NCI-H748 (cell line): ENCODE data around the gene PRKCQ.
"Not testable (repeated sequence)": the region's sequence is repeated elsewhere in the genome, so short reads cannot be mapped to it uniquely, and the experiment has no call there.

Experiments used
- DNase-seq: peaks from one replicate; lab custom pipeline; 2025; ENCODE audit not compliant: unreplicated experiment; lab: John Stamatoyannopoulos, UW

PRKCQ gene

DNA sequence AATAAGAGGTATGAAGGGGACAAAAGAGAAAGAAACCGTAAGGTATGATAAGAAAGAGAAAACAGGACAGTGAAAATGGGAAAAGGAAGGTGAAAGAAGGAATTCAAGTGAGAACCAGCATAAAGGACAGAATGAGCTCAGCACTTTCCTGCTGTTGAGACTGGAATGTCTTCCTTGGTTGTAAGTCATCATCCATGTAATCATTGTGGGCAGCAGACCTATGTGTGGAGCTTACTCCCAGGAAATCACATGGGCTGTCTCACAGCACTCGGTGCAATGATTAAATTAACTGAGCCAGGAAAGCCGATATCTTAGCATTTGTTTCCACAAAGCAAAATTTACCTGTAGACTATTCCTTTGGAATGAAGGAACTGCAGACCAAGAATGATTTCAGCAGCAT, 118.1 kb downstream of the PRKCQ start:
- DNase-seq = no peak

DNA sequence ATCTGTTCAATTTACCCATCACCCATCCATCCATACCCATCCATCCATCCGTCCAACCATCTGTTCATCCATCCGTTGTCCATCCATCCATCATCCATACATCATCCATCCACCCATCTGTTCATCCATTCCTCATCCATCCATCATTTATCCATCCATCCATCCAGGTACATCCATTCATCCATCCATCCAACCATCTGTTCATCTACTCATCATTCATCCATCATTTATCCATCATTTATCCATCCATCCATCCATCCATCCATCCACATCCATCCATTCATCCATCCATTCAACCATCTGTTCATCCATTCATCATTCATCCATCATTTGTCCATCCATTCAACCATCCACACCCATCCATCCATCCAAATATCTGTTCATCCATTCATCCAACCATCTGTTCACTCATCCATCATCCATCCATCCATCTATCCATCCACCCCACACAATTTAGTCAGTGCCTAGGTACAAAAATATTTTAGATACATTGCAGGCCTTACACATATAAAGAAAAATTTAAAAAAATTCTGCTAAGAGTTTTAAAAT, 119.1 kb downstream of the PRKCQ start:
- no peak for DNase-seq

DNA sequence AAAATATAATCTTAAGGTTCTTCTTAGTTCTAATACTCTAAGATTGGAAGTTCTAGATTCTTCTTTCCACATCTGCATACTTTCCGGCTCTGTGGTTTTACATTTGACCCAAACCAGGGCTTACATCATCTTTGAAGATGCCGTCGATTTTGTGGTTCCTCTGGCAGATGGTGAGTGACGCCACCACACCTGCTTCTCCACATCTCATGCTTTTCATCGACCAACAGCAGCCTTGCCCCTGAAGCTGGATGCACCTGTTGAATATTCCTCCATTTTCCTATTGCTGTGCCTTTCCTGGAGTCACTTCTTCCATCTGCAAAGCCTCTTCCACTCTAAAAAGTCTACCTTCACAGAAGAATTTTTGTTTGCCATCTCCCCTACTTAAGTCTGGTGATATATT, 121.3 kb downstream of the PRKCQ start:
- DNase-seq = no peak

DNA sequence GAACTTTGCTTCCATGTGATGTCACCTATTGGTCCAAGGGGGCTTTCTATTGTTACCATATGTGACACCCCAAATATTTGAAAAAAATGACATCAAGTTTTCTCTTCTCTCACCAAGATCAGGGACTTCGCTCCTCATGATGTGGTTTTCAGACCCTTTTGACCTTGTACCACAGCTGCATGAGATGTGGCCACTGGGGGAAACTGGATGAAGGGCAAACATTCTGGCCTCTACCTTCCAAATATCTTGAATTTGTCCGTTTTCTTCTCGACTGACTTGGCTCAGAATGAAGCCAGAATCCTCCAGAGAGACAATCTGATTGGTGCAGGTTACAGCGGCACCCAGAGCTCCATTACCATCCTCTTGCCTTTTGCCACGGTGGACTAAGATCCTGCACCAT, 122.7 kb downstream of the PRKCQ start:
- no peak for DNase-seq

DNA sequence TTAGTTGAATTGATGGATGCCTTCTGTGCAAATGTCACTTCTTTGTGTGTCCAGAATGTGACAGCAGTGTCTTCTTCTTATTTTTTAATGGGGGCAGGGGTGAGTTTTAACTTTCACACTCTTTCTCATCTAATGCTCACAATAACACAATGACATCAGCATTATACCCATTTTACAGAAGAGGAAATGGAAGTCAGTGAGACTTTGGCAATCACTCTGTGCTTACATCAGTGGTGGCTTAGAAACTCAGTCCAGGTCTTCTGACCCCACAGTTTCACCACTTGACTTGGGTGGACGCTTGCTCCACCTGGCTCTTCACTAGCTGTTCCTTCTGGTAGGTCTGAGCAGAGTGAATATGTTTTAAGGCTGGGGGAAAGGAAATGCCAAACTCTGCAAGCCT, 124.0 kb downstream of the PRKCQ start:
- no peak for DNase-seq

DNA sequence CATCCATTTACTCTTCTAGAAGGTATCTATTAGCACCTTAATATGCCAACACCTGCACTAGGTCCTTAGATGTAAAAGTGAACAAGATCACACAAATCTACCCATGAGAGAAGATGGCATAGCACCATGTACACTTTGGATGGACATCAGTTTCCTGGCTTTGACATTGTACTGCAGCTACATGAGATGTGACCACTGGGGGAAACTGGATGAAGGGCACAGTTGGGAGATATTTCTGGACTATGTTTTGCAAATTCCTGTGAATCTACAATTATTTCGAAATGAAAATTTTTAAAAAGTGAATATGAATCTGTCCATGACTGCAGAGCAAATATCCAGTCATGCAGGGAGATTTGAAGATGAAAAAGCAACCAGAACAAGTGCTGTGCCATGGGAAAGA, 124.5 kb downstream of the PRKCQ start:
- no peak for DNase-seq

DNA sequence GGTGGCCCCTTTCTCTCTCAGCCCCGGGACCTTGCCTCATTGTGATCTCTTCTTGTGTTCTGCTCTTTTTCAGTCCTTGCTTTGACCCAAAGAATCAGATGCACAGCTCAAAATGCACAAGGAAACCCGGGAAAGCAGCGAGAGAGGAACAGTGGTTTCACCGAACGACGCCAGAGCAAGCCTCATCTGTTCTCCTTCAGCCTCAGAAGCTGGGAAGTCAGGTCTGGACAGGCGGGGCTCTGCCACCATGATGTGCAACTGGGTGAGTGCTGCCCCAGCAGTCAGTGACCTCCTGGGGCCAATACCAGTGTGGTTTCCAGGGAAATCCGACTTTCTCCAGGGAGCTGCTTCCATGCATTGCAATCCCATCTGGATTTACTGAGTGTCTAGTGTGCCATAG, 133.4 kb downstream of the PRKCQ start:
- no peak for DNase-seq

DNA sequence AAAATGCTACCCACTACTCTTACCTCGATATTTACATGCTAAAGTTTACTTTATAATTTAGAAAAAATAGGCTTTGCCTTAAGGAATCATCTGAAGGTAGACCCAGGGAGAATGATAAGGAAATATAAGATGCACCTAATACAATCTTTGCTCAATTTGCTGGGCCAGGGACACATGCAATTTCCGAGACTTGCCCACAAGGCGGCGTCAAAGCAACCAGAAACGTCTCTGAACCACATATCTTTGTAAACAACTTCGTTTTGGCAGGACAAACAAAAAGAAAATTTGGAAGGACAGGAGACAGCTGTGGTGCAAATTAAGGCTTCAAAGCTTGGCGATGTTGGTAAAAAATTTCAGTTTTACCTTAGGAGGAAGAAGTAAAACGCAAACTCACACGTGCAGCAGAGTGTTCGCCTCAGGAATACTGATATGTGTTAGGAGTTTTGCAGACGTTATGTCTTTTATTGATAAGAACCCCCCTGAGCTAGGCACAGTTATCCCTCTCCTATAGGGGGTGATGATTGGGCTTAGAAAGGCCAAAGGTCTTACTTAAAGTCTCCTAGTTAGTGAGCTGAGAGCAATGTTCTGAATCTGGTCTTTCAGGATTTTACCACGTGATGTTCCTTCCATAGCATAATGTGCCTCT, 134.3 kb downstream of the PRKCQ start:
- DNase-seq = peak; percentile 4

DNA sequence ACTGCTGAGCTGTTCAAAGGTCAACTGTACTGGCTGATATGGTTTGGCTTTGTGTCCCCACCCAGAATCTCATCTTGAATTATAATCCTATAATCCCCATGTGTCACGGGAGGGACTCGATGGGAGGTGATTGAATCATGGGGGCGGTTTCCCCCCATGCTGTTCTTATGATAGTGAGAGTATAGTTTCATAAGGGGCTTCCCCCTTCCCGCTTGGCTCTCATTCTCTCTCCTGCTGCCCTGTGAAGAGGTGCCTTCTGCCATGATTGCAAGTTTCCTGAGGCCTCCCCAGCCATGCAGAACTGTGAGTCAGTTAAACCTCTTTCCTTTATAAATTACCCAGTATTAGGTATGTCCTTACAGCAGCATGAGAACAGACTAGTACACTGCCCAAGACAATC, 140.2 kb downstream of the PRKCQ start:
- not testable (repeated sequence) for DNase-seq

DNA sequence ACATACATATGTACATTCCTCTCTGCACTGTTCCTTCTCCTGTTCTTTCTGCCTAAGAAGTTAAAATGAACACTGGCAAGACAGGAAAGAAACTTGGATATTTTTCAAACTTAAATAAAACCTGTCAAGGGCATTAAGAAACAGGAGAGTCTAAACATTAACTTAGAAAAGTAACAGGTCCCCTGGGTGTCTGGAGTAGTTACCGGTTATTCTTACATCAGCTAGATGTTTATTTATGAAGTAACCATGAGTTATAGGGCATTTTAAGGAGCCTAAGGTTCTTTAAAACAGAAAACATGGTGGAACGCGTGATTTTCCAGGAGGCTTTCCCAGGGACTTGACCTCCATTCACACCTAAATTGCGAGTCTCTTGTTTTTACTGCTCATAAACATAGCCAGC, 148.2 kb downstream of the PRKCQ start:
- DNase-seq = no peak

DNA sequence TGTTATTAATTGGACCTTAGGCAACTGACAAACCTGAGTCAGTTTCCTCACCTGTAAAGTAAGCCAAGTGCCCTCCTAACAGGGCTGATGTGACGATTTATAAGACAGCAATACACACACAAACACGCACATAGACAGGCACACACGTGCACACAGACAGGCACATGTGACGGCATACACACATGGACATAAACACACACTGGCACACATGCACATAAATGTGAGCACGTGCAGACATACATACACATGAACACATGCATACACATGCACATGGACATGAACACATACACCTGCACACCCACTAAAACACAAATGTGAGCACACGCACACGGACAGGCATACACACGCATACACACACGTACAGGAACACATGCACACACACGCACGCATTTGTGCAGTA, 148.9 kb downstream of the PRKCQ start:
- DNase-seq = no peak

DNA sequence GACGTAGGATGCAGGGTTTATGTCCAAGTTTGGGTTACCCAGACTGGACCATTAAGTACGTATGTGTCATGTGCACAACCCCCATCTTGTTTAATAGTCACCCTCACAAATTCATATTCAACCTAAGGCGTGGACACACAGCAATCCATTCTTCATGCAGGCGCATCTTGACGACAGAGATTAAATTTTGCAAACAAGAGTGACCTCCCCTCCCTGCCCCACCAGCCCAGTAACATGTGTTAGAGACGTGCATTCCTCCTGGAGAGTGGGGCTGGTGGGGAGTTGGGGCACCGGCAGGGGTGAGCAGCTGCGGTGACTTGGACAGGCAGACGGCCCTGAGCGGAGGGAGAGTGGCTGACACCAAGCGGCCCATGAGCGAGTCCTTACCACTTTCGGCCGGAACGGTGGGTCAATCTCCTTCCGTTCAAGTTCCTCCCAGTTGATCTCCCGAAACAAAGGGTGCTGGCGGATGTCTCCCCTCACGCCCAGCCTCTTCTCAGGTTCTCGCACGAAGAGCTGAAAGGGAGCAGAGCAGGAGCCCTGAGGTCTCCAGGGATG, 149.6 kb downstream of the PRKCQ start:
- no peak for DNase-seq

DNA sequence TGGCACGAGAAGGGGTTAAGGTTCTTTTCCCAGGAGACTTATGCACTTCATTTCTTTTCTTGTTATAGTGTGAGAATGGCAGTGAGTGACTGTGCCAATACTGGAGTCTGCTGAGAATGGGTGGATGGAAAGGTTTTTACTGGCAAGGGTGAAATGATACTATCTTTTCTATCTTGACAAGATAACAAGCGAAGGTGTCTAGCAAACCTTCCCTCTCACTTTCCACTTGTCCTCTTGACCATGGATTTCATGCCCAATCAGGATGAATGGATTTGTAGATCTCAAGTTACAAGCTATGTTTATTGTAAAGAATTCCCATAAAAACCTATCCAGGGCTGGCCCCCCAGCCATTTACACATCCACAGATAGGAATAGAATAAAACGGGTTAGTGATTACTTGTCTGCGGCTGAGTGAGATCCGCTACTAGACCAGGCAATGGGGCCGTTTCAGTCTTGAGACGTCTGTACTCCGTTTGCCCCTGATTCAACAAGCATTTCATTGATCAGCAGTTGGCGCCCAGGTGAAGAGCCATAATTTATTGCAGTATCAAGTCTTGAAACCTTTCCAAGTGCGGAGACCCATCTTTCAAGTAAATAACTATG, 152.6 kb downstream of the PRKCQ start:
- no peak for DNase-seq

DNA sequence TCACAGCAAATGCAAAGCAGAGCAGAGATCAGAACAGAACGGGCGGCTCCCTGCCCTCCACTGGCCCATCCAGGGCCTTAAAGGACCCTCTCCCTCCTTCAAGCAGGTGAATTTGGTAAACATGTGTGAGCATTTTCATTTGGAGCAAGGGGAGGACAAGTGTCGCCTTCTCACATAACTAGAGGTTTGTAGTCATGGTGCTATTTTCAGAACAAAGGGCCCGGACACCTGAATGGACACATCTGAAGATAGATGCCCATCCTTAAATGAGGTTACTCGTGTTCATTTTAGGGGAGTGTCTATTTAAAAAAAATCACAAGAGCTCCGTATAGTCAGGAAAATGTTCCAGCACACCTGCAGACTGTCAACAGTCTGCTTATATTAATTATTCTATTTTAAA, 153.8 kb downstream of the PRKCQ start:
- DNase-seq = no peak

DNA sequence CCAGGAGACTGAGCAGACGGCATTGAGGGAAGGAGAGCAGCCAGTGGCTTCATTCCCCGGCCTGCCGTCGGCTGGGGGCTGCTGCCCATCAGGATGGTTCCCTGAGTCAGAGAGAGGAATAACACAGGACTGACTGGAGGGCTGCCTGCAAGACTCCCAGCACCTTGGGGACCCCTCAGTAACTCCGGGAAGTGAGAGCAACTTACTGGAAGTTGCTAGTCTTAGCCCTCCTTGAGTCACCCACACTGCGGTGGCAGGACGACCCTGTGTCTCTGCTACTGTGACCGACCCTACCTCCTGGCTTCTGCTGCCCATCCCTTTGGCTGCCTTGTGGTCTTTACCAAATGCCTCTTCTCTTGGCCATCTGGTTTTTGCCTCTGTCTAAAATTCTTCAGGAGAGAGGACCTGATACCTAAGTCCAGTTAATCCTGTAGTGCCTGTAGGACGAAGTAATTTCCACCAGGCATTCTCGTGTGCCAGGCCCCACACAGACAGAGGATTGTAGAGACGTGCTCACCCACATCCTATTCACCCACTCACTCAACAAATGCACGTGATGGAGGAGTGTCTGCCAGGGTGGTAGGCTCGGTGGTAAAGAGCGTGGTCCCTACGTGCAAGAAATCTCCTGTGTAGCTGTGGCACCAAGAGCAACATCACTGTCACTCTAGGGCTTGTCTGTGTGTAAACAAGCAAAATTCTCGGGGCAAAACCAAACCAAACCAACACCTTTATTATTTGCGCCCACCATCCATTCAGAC, 156.5 kb downstream of the PRKCQ start:
- no peak for DNase-seq

DNA sequence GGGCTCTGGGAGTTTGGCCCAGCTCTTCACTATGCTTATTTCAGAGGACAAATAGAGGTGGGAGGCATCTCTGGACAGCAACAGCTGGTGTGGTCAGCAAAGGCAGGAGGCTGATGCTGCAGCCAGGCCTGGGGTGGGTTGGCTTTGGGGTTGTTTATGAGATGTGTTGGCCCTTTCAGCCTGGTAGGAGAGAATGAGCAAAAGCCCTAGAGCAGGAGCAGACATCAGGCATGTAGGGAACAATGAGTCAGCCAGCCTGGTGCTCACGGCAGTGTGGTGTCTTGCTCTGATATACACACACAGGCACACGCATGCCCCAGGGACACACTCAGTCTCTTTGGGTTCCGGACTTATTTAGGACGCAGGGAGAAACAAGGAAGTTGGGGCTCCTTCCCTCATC, 157.1 kb downstream of the PRKCQ start:
- no peak for DNase-seq

DNA sequence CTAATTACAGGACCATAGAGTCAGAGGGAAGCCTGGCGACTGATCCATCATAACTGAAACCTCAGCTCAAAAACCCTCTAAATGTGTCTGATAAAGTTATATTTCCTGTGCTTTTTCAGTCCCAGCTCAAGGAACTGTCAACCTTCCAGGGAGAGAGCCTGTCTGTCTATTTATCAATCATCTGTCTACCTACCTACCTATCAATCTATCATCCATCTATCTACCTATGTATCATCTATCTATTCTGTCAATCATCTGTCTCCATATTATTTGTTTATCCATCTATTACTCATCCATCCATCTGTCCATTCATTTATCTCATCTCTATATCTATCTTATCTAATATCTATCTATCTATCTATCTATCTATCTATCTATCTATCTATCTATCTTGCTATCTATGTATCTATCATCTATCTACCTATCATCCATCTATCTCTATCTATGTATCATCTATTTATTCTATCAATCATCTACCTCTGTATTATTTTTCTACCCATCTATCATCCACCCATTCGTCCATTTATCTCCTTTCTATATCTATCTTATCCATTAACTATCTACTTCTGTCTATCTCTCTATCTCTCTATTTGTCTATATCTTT, 161.4 kb downstream of the PRKCQ start:
- no peak for DNase-seq

DNA sequence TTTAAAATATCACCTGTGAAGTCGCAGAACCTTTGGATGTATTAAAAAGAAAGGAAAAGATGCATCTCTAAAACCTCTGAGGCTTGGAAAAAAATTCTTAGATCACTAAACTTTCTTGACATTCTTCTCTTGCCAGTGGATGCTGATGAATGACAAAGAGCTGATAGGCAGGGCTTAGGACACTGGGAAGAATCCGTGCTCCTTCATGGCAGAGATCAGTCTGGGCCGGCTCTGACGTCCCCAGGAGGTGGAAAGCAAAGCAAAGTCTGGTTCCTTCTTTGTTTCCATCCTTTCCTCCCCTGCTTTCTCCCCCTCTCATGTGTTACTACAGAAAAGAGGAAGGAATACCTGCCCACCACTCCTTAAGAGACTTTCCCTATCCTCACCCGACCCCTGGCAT, 161.9 kb downstream of the PRKCQ start:
- DNase-seq = no peak

DNA sequence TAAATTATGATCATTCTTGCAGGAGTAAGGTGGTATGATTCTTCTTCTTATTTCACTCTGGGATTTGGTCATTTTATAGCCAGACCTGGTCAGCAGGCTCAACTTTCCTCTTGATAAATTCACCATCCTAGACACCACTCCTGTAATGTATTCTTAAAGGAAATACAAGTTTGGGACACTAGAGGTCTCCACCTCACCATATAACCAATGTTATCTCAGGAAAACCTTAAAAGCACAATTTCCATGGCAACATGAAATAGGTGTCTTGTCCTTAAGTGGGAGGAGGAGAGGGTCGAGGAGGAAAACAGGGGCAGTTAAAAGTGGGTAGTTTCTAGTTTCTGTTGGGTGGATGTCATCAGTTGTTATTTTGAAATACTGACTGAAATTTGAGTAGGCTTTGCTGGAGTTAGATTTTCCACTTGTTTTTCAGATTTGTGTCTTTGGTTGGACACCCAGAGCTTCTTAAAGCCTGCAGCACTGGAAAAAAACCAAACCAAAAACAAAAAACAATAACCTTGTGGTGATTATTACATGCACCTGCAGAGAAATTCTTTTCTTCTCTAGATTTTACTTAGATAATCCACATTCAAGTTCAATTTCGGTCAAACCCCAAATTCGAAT, 163.1 kb downstream of the PRKCQ start:
- peak; percentile 28 for DNase-seq

DNA sequence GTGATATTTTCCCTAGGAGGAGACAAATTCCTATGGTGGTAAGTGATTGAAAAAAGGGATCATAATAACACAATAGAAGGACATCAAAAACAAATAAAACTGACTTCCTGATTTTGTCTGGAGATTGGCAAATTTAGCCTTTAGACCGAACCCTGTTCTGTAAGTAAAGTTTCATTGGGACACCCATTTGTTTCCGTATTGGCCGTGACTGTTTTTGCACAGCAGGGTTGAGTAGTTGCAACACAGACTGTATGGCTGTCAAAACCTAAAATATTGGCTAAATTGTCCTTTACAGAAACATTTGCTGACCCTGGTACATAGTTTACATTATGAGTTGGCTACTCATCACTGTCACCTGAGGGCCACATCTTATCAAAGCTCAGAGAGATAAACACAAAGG, 168.6 kb downstream of the PRKCQ start:
- no peak for DNase-seq

DNA sequence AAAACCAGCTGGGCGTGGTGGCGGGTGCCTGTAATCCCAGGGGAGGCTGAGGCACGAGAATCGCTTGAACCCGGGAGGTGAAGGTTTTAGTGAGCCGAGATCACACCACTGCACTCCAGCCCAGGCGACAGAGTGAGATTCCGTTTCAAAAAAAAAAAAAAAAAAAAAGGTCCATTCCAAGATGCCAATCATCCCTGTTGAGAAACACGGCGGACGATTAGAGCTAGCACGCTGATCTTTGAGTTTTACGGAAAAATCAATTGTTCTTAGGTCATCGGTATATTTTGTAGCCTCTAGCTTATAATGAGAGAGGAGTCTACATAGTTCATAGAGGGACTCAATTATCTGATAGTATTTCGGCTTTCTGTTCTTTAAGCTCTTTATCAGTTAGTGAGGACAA, 169.2 kb downstream of the PRKCQ start:
- no peak for DNase-seq
